ENCODE data around the gene PSME3IP1.
A peak's percentile ranks its signal among the peaks of the same experiment; 100 is the strongest.

PSME3IP1 gene

GRCh38 chr16:57143149-57143921 is 42.5 kb downstream of the PSME3IP1 start:
- no peak for DNase-seq

GRCh38 chr16:57141822-57142631 is 43.8 kb downstream of the PSME3IP1 start:
- DNase-seq: no peak

GRCh38 chr16:57140931-57141668 is 44.7 kb downstream of the PSME3IP1 start:
- no peak for DNase-seq

- no peak for DNase-seq
Measured at GRCh38 chr16:57138281-57138935, 47.4 kb downstream of the PSME3IP1 start.

- DNase-seq: no peak
Measured at GRCh38 chr16:57137566-57138273, 48.1 kb downstream of the PSME3IP1 start.

GRCh38 chr16:57137043-57137442 is 48.8 kb downstream of the PSME3IP1 start:
- no peak for DNase-seq

GRCh38 chr16:57134982-57135381 is 50.9 kb downstream of the PSME3IP1 start:
- peak; percentile 35 for DNase-seq

GRCh38 chr16:57133886-57134285 is 52.0 kb downstream of the PSME3IP1 start:
- no peak for DNase-seq

- DNase-seq: no peak
Measured at GRCh38 chr16:57133031-57133430, 52.8 kb downstream of the PSME3IP1 start.

- no peak for DNase-seq
Measured at GRCh38 chr16:57132470-57132869, 53.4 kb downstream of the PSME3IP1 start.

GRCh38 chr16:57131351-57131970 is 54.4 kb downstream of the PSME3IP1 start:
- no peak for DNase-seq

GRCh38 chr16:57130950-57131321 is 54.9 kb downstream of the PSME3IP1 start:
- DNase-seq: no peak

- DNase-seq: peak; percentile 69
Measured at GRCh38 chr16:57128771-57129389, 57.0 kb downstream of the PSME3IP1 start.

GRCh38 chr16:57127836-57128235 is 58.0 kb downstream of the PSME3IP1 start:
- no peak for DNase-seq

GRCh38 chr16:57127037-57127763 is 58.6 kb downstream of the PSME3IP1 start:
- DNase-seq: no peak

GRCh38 chr16:57126411-57126810 is 59.4 kb downstream of the PSME3IP1 start:
- DNase-seq: no peak

GRCh38 chr16:57125969-57126368 is 59.9 kb downstream of the PSME3IP1 start:
- no peak for DNase-seq

- DNase-seq: no peak
Measured at GRCh38 chr16:57125376-57125775, 60.5 kb downstream of the PSME3IP1 start.

GRCh38 chr16:57123974-57124674 is 61.7 kb downstream of the PSME3IP1 start:
- no peak for DNase-seq
